HEK293 (cell line): ENCODE results near the gene FSTL4.

Experiments
- CTCF ChIP-seq: fragments of 450-650 bp; formaldehyde crosslinking; IDR thresholded peaks from 2 replicates; pipeline ENCODE4 v1.5.1; 2016; ENCODE audit warnings: missing biosample characterization, missing genetic modification characterization
- MEIS1 ChIP-seq: sonication (generic); formaldehyde crosslinking; IDR thresholded peaks from 2 replicates; pipeline ENCODE4 v1.8.1; 2022; ENCODE audit warnings: missing genetic modification reagents, mild to moderate bottlenecking, borderline replicate concordance
- REST ChIP-seq: fragments of 450-650 bp; formaldehyde crosslinking; IDR thresholded peaks from 2 replicates; pipeline ENCODE4 v1.5.1; 2016; ENCODE audit warnings: missing biosample characterization, missing genetic modification characterization
- TCF7L2 ChIP-seq: IDR thresholded peaks from 2 replicates; pipeline ENCODE4 v1.6.1; 2011; ENCODE audit warnings: low read depth, mild to moderate bottlenecking, inconsistent platforms, low read length, moderate library complexity, borderline replicate concordance
- YY1 ChIP-seq: fragments of 450-650 bp; formaldehyde crosslinking; IDR thresholded peaks from 2 replicates; pipeline ENCODE4 v1.5.1; 2018; ENCODE audit warnings: missing biosample characterization, missing genetic modification characterization
- ZNF350 ChIP-seq: fragments of 450-650 bp; formaldehyde crosslinking; IDR thresholded peaks from 2 replicates; pipeline ENCODE4 v1.5.0; 2017; ENCODE audit warnings: missing biosample characterization, mild to moderate bottlenecking, missing genetic modification characterization
- ZNF692 ChIP-seq: fragments of 450-650 bp; formaldehyde crosslinking; IDR thresholded peaks from 2 replicates; pipeline ENCODE4 v1.5.1; 2016; ENCODE audit warnings: missing biosample characterization, missing genetic modification characterization

- TF ChIP-seq TCF7L2, result no peak
- no peak for TF ChIP-seq ZNF350 (tag by site-specific recombination)
- no peak for TF ChIP-seq MEIS1 (CRISPR knock-in tag)
- no peak for TF ChIP-seq YY1 (tag by site-specific recombination)
- TF ChIP-seq CTCF, result no peak
- no peak for TF ChIP-seq REST (tag by site-specific recombination)
- TF ChIP-seq ZNF692 (tag by site-specific recombination), result no peak
These were observed 227.0 kb downstream of the FSTL4 start for GRCh38 chr5:133385346-133385745.
